SU-DHL-6 (cell line): ENCODE results near the gene ARF3.

Experiments
- H2AFZ ChIP-seq: fragments of 200-600 bp; sonication (generic); 2 replicates; pipeline ENCODE4 v1.6.1; 2014; ENCODE audit warnings: low read depth, mild to moderate bottlenecking, moderate library complexity, mixed read lengths, antibody characterized with exemption, low read length; ENCODE audit not compliant: severe bottlenecking
- H3F3A ChIP-seq: fragments of 200-600 bp; shearing (Covaris generic); 2 replicates; pipeline ENCODE4 v1.6.0; 2016; ENCODE audit warnings: antibody characterized with exemption, mild to moderate bottlenecking; ENCODE audit not compliant: insufficient read depth
- H3K27ac ChIP-seq: fragments of 200-600 bp; sonication (generic); 2 replicates; pipeline ENCODE4 v1.5.1; 2016; ENCODE audit warnings: low read depth, mild to moderate bottlenecking, low read length, moderate library complexity, mixed read lengths
- H3K27me3 ChIP-seq: fragments of 200-600 bp; sonication (generic), shearing (Covaris generic); 2 replicates; pipeline ENCODE4 v1.6.0; 2014; ENCODE audit warnings: mild to moderate bottlenecking, low read length
- H3K36me3 ChIP-seq: fragments of 200-600 bp; sonication (generic); 2 replicates; pipeline ENCODE4 v1.6.1; 2014; ENCODE audit warnings: mild to moderate bottlenecking, low read length, mixed read lengths
- H3K4me2 ChIP-seq: fragments of 300-600, 200-600 bp; shearing (Covaris generic), sonication (generic); 2 replicates; pipeline ENCODE4 v1.6.0; 2014; ENCODE audit warnings: low read length, low read depth, mild to moderate bottlenecking; ENCODE audit not compliant: poor library complexity, severe bottlenecking
- H3K4me3 ChIP-seq: fragments of 200-600 bp; sonication (generic); 2 replicates; pipeline ENCODE4 v1.5.1; 2014; ENCODE audit warnings: antibody characterized with exemption, low read length, mild to moderate bottlenecking, mixed read lengths; ENCODE audit not compliant: insufficient read depth, poor library complexity, severe bottlenecking
- H3K79me2 ChIP-seq: fragments of 200-600 bp; sonication (generic); 2 replicates; pipeline ENCODE4 v1.6.1; 2014; ENCODE audit warnings: mild to moderate bottlenecking, low read length, moderate library complexity; ENCODE audit not compliant: insufficient read depth
- H3K9ac ChIP-seq: fragments of 200-600 bp; sonication (generic); 2 replicates; pipeline ENCODE4 v1.7.0; 2014; ENCODE audit warnings: mild to moderate bottlenecking, low read length
- H3K9me2 ChIP-seq: fragments of 200-600 bp; sonication (generic); replicated peaks from 2 replicates; pipeline ENCODE4 v1.6.1; 2014; ENCODE audit warnings: low read length; ENCODE audit not compliant: insufficient read depth
- H3K9me3 ChIP-seq: fragments of 200-600 bp; sonication (generic); 2 replicates; pipeline ENCODE4 v1.6.1; 2014; ENCODE audit warnings: low read length, mixed read lengths; ENCODE audit not compliant: insufficient read depth
- H4K20me1 ChIP-seq: fragments of 200-600 bp; sonication (generic); 2 replicates; pipeline ENCODE4 v1.6.1; 2014; ENCODE audit warnings: low read depth, mild to moderate bottlenecking, antibody characterized with exemption, low read length, moderate library complexity, mixed read lengths
- EZH2phosphoT487 ChIP-seq: fragments of 200-600 bp; sonication (generic), shearing (Covaris generic); conservative IDR thresholded peaks from 2 replicates; pipeline ENCODE4 v1.6.1; 2018; ENCODE audit warnings: mild to moderate bottlenecking, antibody characterized with exemption, low read length, moderate library complexity, mixed read lengths
- TF ChIP-seq, protein P1 (sequence below): fragments of 200-600 bp; sonication (generic); IDR thresholded peaks from one replicate; pipeline ENCODE4 v1.5.1; 2017; ENCODE audit warnings: antibody characterized with exemption, mild to moderate bottlenecking, low read length, moderate library complexity; ENCODE audit not compliant: insufficient read depth, poor library complexity, severe bottlenecking

ARF3 gene

DNA sequence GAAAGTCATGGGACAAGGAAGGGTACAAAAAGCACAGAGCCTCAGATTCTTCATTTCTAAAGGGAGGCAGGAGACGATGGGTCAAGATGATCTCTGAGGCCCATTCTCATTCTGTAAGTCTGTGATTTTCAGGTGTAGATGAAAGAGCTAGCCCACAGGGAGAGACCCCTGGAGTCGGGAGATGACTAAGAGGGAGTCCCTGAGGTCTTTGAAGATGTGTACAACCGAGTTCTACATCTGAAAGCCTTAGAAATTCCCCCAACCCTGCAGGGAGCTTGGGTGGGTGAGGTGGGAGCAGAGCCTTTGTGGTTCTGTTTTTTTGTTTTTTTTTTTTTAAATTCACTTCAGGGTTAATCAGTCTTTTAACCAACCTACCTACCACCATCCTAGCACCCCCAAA lies 11.2 kb upstream of the ARF3 start:
- Histone ChIP-seq H3F3A (no peaks in the 10 kb centered on the region), H3K36me3 (no peaks in the 10 kb centered on the region), H3K4me3 (no peak overlapping the region), H3K9ac (no peak overlapping the region), H3K27ac (no peak overlapping the region), H3K27me3 (no peaks in the 10 kb centered on the region), H3K4me2 (no peak overlapping the region), H2AFZ (no peak overlapping the region), H3K9me2 (no peaks in the 10 kb centered on the region), H3K9me3 (no peaks in the 10 kb centered on the region), H4K20me1 (no peaks in the 10 kb centered on the region), H3K79me2 (no peaks in the 10 kb centered on the region)
- no peak for TF ChIP-seq EZH2phosphoT487
- TF ChIP-seq, protein P1, sequence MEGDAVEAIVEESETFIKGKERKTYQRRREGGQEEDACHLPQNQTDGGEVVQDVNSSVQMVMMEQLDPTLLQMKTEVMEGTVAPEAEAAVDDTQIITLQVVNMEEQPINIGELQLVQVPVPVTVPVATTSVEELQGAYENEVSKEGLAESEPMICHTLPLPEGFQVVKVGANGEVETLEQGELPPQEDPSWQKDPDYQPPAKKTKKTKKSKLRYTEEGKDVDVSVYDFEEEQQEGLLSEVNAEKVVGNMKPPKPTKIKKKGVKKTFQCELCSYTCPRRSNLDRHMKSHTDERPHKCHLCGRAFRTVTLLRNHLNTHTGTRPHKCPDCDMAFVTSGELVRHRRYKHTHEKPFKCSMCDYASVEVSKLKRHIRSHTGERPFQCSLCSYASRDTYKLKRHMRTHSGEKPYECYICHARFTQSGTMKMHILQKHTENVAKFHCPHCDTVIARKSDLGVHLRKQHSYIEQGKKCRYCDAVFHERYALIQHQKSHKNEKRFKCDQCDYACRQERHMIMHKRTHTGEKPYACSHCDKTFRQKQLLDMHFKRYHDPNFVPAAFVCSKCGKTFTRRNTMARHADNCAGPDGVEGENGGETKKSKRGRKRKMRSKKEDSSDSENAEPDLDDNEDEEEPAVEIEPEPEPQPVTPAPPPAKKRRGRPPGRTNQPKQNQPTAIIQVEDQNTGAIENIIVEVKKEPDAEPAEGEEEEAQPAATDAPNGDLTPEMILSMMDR = no peak

DNA sequence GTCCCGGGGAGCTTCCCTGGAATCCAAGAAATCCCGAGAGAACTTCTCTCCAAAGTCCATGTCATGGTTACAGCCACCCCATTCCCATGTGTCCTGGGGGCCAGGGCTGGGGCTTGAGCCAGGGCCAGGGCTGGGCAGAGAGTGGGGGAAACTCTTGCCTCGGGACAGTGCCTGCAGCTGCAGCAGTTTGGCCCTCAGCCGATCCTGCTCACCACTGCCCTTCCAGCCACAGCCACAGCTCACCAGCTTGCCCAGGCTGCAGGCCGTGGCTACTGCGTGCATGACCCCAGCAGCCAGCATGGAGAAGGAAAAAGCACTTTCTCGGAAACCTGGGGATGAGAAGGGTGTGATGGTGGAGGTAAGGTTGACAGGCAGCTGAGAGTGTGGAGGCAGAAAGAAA lies 10.7 kb upstream of the ARF3 start:
- no peaks in the 10 kb centered on the region for H3F3A ChIP-seq
- H3K9me2 ChIP-seq = no peaks in the 10 kb centered on the region
- H3K4me3 ChIP-seq = no peak overlapping the region
- no peaks in the 10 kb centered on the region for H3K36me3 ChIP-seq
- no peak overlapping the region for H2AFZ ChIP-seq
- H3K27me3 ChIP-seq = no peaks in the 10 kb centered on the region
- H3K4me2 ChIP-seq = no peak overlapping the region
- H3K9me3 ChIP-seq = no peaks in the 10 kb centered on the region
- TF ChIP-seq EZH2phosphoT487 = no peak
- TF ChIP-seq, protein P1 = no peak
- no peak overlapping the region for H3K9ac ChIP-seq
- H4K20me1 ChIP-seq = no peaks in the 10 kb centered on the region
- H3K79me2 ChIP-seq = no peaks in the 10 kb centered on the region
- H3K27ac ChIP-seq = no peak overlapping the region

DNA sequence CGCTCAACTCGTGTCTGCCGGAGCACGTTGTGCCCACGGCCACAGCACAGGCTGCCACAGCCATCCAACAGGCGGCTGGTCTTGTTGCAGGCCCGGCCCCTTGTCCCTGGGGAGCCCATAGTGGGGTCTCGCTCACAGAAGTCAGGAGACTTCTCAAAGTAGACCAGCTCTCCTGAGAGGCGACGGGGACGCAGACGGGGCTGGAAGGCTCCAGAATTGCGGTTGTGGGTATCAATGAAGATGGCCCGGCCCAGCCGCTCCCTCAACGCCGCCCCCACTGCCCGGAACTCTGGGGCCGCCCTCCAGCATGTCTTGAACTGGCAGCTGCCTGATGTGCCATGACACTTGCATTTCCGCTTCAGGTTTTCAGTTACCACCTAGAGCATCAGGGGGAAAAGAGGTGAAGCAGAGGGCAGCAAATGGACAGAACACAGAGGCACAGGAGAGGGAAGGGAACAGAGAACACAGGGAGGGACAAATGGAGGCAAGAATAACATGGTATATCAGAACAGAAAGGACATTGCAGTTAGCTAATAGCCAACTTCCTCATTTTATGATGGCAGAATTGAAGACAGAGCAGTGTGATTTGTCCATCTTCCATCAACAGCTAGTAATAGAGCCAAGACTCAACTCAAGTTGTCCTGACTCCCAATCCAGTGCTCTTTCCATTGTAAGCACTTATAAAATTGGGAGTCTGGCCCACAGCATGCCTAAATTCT lies 9.0 kb upstream of the ARF3 start:
- Histone ChIP-seq H3K9me2 (no peaks in the 10 kb centered on the region), H3F3A (no peaks in the 10 kb centered on the region), H3K27ac (no peak overlapping the region), H3K27me3 (no peaks in the 10 kb centered on the region), H2AFZ (peak overlapping the region; percentile 92), H3K9me3 (no peaks in the 10 kb centered on the region), H3K79me2 (no peaks in the 10 kb centered on the region), H3K9ac (no peak overlapping the region), H3K4me2 (peak overlapping the region; percentile 44), H3K36me3 (no peaks in the 10 kb centered on the region), H4K20me1 (no peaks in the 10 kb centered on the region), H3K4me3 (no peak overlapping the region)
- TF ChIP-seq EZH2phosphoT487 = no peak
- TF ChIP-seq, protein P1 = no peak
